HG03521 (cell line): ENCODE results near the gene ANO7.

Experiments
- ATAC-seq: cut with Tn5 transposase; IDR thresholded peaks from one replicate; pipeline ENCODE4 v1.9.1; 2021; ENCODE audit warnings: mild to moderate bottlenecking, moderate library complexity; ENCODE audit not compliant: unreplicated experiment

The ANO7 gene

GRCh38 chr2:241270531-241270930 is 82.1 kb downstream of the ANO7 start:
- ATAC-seq = no peak

- ATAC-seq = peak; percentile 38
Measured at GRCh38 chr2:241271706-241272302, 83.3 kb downstream of the ANO7 start.

- ATAC-seq = peak; percentile 38
Measured at GRCh38 chr2:241272303-241273209, 84.1 kb downstream of the ANO7 start.

GRCh38 chr2:241273210-241274020 is 84.9 kb downstream of the ANO7 start:
- ATAC-seq = no peak

GRCh38 chr2:241274127-241274526 is 85.7 kb downstream of the ANO7 start:
- ATAC-seq = no peak
